Measurements from ENCODE around the gene GPRIN1. TPM values are rescaled to one million over a fixed set of nuclear protein-coding genes. Genes with fewer than 3 reads are reported as not detected.

Gene GPRIN1
- total RNA-seq, 4 donors from 2014 or later, result 0.40 to 1.4 TPM; not detected in 2

DNA sequence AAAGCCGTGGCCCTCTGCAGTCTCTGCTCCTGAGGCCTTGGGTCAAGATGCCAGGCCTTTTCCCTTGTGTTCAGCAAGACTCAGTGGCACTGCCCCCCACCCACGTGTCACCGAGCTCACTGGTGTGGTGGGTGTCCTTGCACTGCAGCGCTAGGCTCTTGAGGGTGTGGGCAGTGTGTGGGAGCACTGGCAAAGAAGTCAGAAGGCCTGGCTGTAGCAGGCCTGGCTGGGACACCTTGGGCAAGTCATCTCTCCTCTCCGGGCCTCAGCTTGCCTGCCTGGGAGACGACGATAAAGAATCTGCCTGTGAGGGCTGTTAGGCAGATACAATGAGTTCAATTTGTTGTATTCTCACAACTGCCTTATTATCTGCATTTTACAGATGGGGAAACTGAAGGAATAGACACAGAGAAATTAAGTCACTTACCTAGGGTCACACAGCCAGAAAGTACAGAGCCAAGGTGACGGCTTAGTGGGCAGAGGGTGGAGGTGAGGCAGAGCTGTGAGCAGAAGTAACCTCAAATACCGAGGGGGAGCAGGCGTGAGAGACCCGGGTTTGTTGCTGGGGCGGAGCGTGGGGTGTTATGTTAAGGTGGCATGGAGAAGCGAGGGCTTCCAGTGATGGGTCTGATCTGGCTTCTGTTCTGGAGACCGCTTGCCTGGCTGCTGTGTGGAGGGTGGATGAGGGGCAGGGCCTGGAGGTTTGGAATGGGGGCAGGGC is 38.7 kb upstream of the GPRIN1 start:
- H3K27me3 ChIP-seq, result no peaks in the 10 kb centered on the region
- H3K27ac ChIP-seq, result peak overlapping the region in 1 of 2 donors; percentile 78
- no peaks in the 10 kb centered on the region for H3K9me3 ChIP-seq
- no peak for TF ChIP-seq POLR2A (IDR thresholded peaks at IDR 0.05)
- TF ChIP-seq, protein P1, sequence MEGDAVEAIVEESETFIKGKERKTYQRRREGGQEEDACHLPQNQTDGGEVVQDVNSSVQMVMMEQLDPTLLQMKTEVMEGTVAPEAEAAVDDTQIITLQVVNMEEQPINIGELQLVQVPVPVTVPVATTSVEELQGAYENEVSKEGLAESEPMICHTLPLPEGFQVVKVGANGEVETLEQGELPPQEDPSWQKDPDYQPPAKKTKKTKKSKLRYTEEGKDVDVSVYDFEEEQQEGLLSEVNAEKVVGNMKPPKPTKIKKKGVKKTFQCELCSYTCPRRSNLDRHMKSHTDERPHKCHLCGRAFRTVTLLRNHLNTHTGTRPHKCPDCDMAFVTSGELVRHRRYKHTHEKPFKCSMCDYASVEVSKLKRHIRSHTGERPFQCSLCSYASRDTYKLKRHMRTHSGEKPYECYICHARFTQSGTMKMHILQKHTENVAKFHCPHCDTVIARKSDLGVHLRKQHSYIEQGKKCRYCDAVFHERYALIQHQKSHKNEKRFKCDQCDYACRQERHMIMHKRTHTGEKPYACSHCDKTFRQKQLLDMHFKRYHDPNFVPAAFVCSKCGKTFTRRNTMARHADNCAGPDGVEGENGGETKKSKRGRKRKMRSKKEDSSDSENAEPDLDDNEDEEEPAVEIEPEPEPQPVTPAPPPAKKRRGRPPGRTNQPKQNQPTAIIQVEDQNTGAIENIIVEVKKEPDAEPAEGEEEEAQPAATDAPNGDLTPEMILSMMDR (IDR thresholded peaks at IDR 0.05), result no peak
- H3K4me3 ChIP-seq, result peak overlapping the region in 1 of 2 donors; percentile 71
- H3K36me3 ChIP-seq, result no peaks in the 10 kb centered on the region
- peaks cover 0 to 6% of the 10 kb centered on the region in 2 donors for H3K4me1 ChIP-seq
- intact Hi-C loops (cut with DNase I; ENCODE audit: low total_unique reads), result no loop called here
- no peak for DNase-seq

DNA sequence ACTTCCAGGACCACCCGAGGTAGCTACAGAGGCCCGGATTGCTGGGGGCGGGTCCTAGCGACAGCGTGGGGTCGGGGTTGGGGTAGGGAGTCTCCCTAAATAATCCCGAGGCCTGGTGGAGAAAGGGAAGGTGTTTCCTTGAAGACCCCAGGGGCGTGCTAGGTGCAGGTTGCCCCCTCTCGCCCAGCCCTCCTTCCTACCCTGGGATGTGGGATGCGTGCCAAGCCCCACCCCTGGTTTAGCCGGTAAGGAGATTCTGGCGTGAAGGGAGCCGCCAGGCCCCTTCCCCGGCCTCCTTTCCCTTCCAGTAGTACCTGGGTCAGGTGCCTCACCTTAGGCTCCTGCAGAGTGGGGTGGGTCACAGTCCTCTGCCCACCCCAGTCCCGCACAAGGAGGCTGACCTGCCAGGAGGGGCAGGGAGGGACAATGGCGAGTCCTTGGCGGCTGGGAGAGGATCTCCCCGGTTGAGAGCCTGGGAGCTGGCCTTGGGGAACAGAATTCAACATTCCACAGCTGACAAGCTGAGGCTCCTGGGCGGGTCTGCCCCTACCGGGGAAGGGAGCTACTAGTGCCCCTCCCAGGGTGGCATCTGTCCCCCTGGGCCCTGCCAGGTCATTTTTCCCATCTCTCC is 38.0 kb upstream of the GPRIN1 start:
- peak; percentile 60 to 65 for DNase-seq
- Histone ChIP-seq H3K4me3 (peak overlapping the region; percentile 63 to 71), H3K36me3 (no peaks in the 10 kb centered on the region), H3K27me3 (no peaks in the 10 kb centered on the region), H3K4me1 (peaks cover 0 to 6% of the 10 kb centered on the region in 2 donors), H3K9me3 (no peaks in the 10 kb centered on the region), H3K27ac (peak overlapping the region; percentile 58 to 78)
- TF ChIP-seq, protein P1 (IDR thresholded peaks at IDR 0.05), result no peak
- TF ChIP-seq POLR2A (IDR thresholded peaks at IDR 0.05), result no peak
- intact Hi-C loops (cut with DNase I; ENCODE audit: low total_unique reads), result no loop called here

DNA sequence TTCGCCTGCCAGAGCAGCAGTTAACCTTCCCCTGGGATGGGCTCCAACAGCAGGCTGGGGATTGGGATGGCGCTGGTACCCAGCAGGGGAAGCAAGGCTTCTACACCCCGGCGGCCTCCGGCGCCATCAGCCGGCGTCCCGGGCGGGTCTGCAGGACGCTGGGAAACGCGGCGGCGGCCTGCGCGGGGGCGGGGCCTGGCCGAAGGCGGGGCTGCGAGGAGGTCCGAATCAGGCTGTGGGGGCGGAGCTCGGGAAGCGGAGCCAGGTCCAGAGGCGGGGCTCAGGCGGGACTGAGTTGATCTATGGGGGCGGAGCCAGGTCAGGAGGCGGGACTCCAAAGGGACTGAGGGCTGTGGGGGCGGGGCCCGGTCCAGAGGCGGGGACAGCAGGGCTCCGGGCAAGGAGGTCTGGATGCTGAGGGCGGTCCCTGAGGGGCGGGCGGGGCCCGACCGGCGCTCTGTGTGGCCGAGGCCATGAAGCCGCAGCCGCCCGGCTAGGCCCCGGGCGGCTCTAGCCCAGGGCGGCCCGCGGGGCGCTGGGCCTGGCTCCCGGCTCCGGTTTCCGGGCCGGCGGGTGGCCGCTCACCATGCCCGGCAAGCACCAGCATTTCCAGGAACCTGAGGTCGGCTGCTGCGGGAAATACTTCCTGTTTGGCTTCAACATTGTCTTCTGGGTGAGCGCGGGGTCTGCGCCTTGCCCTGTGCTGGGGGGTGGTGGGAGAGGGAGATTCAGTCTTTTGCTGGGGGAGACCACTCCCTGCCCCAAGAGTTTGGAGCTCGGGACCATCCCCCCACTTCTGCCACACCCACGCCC is 37.3 kb upstream of the GPRIN1 start, which contains the start of gene TSPAN17:
Gene TSPAN17, plus strand, starts transcription at position 455 of the 813 bp plus-strand sequence. Its CDS starts 132 bp downstream, at position 587.
- intact Hi-C loops (cut with DNase I; ENCODE audit: low total_unique reads), result no loop called here
- Histone ChIP-seq H3K27me3 (no peaks in the 10 kb centered on the region), H3K4me1 (peaks cover 0 to 6% of the 10 kb centered on the region in 2 donors), H3K36me3 (no peaks in the 10 kb centered on the region), H3K9me3 (no peaks in the 10 kb centered on the region), H3K4me3 (peak within 1 kb of the TSS; percentile 63 to 71), H3K27ac (peak within 1 kb of the TSS; percentile 66 to 79)
- DNase-seq, result peak; percentile 100
- TF ChIP-seq POLR2A (IDR thresholded peaks at IDR 0.05), result peak; percentile 42 to 57
- TF ChIP-seq, protein P1 (IDR thresholded peaks at IDR 0.05), result peak in 3 of 4 experiments; percentile 6 to 46 (median 7)

DNA sequence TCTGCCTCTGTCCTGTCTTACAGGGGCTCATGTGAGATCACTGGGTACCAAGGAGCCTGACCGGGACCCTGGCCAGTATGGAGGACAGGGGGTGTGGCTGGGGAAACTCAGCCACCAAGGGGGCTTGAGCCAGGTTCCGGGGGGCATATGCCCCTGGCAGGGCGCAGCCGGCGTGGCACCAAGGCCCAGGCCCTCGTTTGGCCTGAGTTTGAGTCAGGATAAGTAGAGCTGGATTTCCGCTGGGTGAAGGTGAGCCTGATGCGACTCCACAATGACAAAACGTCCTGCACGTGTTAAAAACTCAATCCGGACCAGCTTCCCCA is 36.7 kb upstream of the GPRIN1 start:
- no peak for DNase-seq
- intact Hi-C loops (cut with DNase I; ENCODE audit: low total_unique reads), result no loop called here
- H3K27me3 ChIP-seq, result no peaks in the 10 kb centered on the region
- H3K4me3 ChIP-seq, result peak overlapping the region; percentile 15 to 34
- no peaks in the 10 kb centered on the region for H3K36me3 ChIP-seq
- peaks cover 0 to 6% of the 10 kb centered on the region in 2 donors for H3K4me1 ChIP-seq
- peak overlapping the region; percentile 66 to 79 for H3K27ac ChIP-seq
- no peaks in the 10 kb centered on the region for H3K9me3 ChIP-seq
- TF ChIP-seq, protein P1 (IDR thresholded peaks at IDR 0.05), result no peak
- no peak for TF ChIP-seq POLR2A (IDR thresholded peaks at IDR 0.05)
